GM19099 (cell line): ENCODE measurements around the gene SAMD7.

ENCODE experiments used
- POLR2A ChIP-seq: IDR thresholded peaks from 3 replicates; pipeline ENCODE4 v1.6.1; 2011; ENCODE audit warnings: low read depth; ENCODE audit not compliant: insufficient read length; ENCODE audit errors: extremely low read depth

The SAMD7 gene

DNA sequence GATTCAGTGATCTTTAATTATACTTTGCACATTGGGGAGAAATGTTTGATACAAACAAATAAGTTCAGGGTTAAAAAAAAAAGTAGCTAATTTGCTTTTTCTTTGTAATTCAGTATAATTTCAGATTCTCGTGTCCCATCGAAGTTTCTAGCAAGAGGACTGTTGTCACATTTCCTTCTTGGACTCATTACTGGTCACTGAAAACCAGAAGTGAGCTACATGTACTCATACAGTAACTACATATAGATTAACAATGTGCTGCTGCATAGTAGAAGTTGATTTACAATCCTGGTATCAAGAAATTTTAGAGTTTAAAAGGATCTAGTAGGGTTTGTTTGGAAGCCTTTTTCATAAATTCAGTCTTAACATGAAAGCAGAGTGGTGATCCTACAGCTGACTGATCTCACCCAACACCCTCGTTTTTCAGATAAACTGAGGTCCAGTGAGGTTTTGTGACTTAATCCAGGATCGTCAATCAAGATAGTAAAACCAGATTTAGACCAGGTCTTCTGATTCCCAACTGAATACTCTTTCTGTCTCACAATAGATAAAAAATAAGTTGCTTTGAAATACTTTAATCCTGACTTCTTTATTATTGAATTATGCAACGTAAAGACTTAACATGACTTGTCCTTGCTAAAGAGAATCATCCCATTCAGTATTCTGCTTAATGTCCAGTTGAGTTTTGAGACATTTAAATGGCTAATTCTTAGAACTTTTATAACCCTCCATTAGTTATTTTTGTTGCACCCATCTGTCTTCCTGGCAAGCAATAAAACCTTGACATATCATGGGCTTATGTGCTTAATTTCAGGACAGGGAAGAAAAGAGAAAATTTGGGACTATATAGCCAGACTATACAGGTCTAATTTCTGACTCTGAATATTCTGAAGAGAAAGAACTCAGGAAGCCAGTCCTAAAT, 58.1 kb downstream of the SAMD7 start:
- no peak for TF ChIP-seq POLR2A

DNA sequence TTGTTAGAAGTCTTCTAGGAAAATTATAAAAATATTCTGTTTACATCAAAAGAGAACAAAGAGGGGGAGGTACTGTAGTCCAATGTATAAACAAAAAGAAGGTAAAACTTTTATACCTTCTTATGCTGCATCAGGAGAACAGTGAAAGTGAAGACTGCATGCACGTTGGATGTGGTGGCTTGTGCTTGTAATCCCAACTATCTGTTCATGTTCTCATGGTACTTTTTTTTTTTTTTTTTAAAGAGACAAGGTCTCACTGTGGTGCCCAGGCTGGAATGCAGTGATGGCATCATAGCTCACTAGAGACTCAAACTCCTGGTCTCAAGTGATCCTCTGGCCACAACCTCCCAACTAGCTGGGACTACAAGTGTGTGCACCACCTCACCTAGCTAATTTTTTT, 59.5 kb downstream of the SAMD7 start:
- no peak for TF ChIP-seq POLR2A

DNA sequence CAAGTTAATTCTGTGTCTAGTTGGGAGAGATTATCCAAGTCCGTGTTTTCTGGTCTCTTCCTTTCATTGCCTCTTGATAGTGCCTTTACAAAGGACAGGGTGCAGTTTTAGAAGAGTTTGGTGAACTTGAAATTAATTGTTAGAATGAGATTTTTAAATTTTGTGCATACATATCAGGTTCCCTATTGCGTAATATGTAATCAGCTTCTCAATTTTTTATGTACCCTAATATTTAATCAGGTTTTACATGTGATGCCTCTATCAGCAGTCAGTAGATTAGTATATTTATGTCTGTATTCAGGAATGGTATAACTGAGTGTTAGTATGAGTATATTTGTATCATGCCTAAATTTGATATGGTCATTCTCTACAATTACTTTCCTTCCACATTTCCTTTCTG, 60.1 kb downstream of the SAMD7 start:
- no peak for TF ChIP-seq POLR2A

DNA sequence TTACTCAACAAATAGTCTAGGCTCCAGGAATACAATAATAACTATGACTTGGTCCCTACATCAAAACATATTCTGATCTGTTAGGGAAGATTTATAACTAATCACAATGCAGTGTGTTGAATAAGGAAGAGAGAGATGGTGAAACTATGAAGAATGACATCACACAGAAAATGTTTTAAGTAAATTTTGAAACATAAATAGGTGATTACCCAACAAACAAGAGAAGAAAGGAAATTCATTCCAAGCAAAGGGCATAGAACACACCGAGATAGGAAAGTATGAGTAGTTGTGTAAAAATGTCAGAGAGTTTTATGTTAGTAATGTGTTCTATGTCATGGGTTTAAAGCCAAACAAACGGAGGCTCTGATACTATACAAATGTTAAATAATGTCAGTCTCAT, 68.7 kb downstream of the SAMD7 start:
- TF ChIP-seq POLR2A: no peak

DNA sequence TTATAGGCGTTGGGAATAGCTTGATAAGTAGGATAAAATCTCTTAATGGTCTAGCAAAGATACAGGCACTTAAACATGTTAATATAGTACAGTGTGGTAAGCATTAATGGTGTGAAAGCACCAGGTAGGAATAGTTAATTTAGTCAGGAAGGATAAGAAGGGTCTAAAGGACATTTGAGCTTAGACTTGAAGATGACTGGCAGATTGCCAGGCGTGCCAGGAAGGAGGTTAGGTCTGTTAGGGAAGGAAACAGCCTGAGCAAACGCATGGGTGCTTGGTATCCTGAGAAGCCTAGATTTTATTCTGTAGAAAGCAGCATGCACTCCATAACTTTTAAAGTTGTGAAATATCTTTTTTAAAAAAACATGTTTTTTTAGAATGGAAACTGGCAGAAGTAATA, 72.9 kb downstream of the SAMD7 start:
- TF ChIP-seq POLR2A: no peak
